ENCODE results near the gene KCNAB1.

Gene KCNAB1

DNA sequence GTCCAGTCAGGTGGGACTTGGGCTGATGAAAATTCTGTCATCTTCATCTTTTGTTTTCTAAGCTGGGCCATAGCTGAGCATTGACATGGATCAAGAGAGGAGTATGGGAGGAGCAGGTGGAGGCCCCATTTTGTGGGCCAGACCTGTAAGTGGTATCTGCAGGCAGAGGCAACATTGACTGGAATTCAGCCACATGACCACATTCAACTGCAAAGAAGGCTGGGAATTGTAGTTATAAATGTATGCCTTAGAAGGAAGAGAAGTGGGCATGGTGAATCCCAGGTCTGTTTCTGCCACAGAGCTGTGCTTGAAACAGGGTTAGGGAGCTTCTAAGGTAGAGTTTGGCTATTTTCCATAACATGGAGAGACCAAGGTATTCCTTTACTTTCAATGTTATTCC, 11.4 kb downstream of the KCNAB1 start:
- Histone ChIP-seq H3K79me2 (ENCODE audit: insufficient read depth, low read length) (no peaks in the 10 kb centered on the region), H4K20me1 (ENCODE audit: low read depth, low read length) (no peaks in the 10 kb centered on the region), H3K9me3 (ENCODE audit: insufficient read depth, low read length) (no peaks in the 10 kb centered on the region), H3K27ac (ENCODE audit: low read depth, low read length) (no peak overlapping the region), H3K27me3 (ENCODE audit: low read length) (no peaks in the 10 kb centered on the region), H3F3A (ENCODE audit: insufficient read depth) (no peaks in the 10 kb centered on the region), H2AFZ (ENCODE audit: low read depth, low read length, severe bottlenecking) (no peak overlapping the region), H3K36me3 (ENCODE audit: low read length) (no peaks in the 10 kb centered on the region), H3K9me2 (replicated peaks; ENCODE audit: insufficient read depth, low read length) (no peaks in the 10 kb centered on the region), H3K9ac (ENCODE audit: low read length) (no peak overlapping the region), H3K4me3 (ENCODE audit: insufficient read depth, low read length, poor library complexity, severe bottlenecking) (no peak overlapping the region), H3K4me2 (ENCODE audit: low read depth, low read length, poor library complexity, severe bottlenecking) (no peak overlapping the region)
- TF ChIP-seq, protein P1, sequence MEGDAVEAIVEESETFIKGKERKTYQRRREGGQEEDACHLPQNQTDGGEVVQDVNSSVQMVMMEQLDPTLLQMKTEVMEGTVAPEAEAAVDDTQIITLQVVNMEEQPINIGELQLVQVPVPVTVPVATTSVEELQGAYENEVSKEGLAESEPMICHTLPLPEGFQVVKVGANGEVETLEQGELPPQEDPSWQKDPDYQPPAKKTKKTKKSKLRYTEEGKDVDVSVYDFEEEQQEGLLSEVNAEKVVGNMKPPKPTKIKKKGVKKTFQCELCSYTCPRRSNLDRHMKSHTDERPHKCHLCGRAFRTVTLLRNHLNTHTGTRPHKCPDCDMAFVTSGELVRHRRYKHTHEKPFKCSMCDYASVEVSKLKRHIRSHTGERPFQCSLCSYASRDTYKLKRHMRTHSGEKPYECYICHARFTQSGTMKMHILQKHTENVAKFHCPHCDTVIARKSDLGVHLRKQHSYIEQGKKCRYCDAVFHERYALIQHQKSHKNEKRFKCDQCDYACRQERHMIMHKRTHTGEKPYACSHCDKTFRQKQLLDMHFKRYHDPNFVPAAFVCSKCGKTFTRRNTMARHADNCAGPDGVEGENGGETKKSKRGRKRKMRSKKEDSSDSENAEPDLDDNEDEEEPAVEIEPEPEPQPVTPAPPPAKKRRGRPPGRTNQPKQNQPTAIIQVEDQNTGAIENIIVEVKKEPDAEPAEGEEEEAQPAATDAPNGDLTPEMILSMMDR (IDR thresholded peaks at IDR 0.05; ENCODE audit: insufficient read depth, low read length, poor library complexity, severe bottlenecking) = no peak
- TF ChIP-seq EZH2phosphoT487 (conservative IDR thresholded peaks at IDR 0.05; ENCODE audit: low read length) = no peak

DNA sequence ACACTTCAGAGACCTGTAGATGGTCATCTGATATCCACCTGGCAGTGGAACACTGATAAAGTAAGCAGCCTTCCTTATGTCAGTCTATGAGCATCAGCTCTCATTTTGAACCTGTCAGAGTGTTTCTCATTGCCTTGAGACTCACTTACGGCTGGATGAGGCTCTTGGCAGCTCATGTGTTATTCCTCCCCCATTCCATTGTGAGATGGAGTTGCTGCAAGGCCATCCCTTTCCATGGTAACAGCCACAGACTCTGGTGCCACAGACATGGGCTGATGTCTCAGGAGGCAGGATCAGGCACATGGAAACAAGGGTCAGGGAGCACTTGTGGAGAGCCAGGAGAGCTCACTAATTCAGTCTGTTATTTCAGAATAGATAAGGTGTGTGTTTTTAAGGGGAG, 11.9 kb downstream of the KCNAB1 start:
- Histone ChIP-seq H3K9me3 (ENCODE audit: insufficient read depth, low read length) (no peaks in the 10 kb centered on the region), H3K27me3 (ENCODE audit: low read length) (no peaks in the 10 kb centered on the region)
- TF ChIP-seq, protein P1 (IDR thresholded peaks at IDR 0.05; ENCODE audit: insufficient read depth, low read length, poor library complexity, severe bottlenecking) = no peak
- no peak for TF ChIP-seq EZH2phosphoT487 (conservative IDR thresholded peaks at IDR 0.05; ENCODE audit: low read length)

DNA sequence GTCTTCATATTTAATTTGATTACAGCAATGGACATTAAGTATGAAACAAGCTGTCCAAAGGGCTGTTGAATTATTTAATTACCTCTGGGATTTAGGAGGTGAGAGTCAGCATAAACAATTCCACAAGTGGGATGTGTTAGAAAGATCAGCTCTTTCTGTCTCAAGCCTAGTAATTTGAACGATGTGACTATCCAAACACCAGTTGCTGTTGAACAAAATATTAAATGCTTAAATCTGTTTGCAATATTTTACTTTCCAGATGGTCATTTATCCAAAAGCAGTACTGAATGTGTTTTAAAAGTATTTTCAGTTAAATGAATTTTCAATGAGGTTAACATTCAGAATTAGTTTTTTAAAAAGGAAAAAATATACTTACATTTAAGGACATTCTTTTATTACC, 12.7 kb downstream of the KCNAB1 start:
- TF ChIP-seq, protein P1 (IDR thresholded peaks at IDR 0.05; ENCODE audit: insufficient read depth, low read length, poor library complexity, severe bottlenecking) = no peak
- H3K27ac ChIP-seq (ENCODE audit: low read depth, low read length) = no peak overlapping the region
- no peaks in the 10 kb centered on the region for H3K9me3 ChIP-seq (ENCODE audit: insufficient read depth, low read length)

More for the DNA sequence above, 11.9 kb downstream of the KCNAB1 start:
- H2AFZ ChIP-seq (ENCODE audit: low read depth, low read length, severe bottlenecking) = no peak overlapping the region
- H3K4me2 ChIP-seq (ENCODE audit: low read depth, low read length, poor library complexity, severe bottlenecking) = no peak overlapping the region
- no peaks in the 10 kb centered on the region for H3K36me3 ChIP-seq (ENCODE audit: low read length)
- no peaks in the 10 kb centered on the region for H3K9me2 ChIP-seq (replicated peaks; ENCODE audit: insufficient read depth, low read length)
- H3K79me2 ChIP-seq (ENCODE audit: insufficient read depth, low read length) = no peaks in the 10 kb centered on the region
- H3F3A ChIP-seq (ENCODE audit: insufficient read depth) = no peaks in the 10 kb centered on the region
- no peaks in the 10 kb centered on the region for H4K20me1 ChIP-seq (ENCODE audit: low read depth, low read length)
- H3K4me3 ChIP-seq (ENCODE audit: insufficient read depth, low read length, poor library complexity, severe bottlenecking) = no peak overlapping the region
- H3K9ac ChIP-seq (ENCODE audit: low read length) = no peak overlapping the region
- no peak overlapping the region for H3K27ac ChIP-seq (ENCODE audit: low read depth, low read length)

More for the DNA sequence above, 12.7 kb downstream of the KCNAB1 start:
- Histone ChIP-seq H3K27me3 (ENCODE audit: low read length) (no peaks in the 10 kb centered on the region), H4K20me1 (ENCODE audit: low read depth, low read length) (no peaks in the 10 kb centered on the region), H3K36me3 (ENCODE audit: low read length) (no peaks in the 10 kb centered on the region), H3K9ac (ENCODE audit: low read length) (no peak overlapping the region), H3F3A (ENCODE audit: insufficient read depth) (no peaks in the 10 kb centered on the region), H3K4me2 (ENCODE audit: low read depth, low read length, poor library complexity, severe bottlenecking) (no peak overlapping the region), H3K79me2 (ENCODE audit: insufficient read depth, low read length) (no peaks in the 10 kb centered on the region), H3K9me2 (replicated peaks; ENCODE audit: insufficient read depth, low read length) (no peaks in the 10 kb centered on the region), H2AFZ (ENCODE audit: low read depth, low read length, severe bottlenecking) (no peak overlapping the region), H3K4me3 (ENCODE audit: insufficient read depth, low read length, poor library complexity, severe bottlenecking) (no peak overlapping the region)
